AG10803 (cell line): ENCODE results near the gene OTUD7B.
"Not testable (repeated sequence)": the region's sequence is repeated elsewhere in the genome, so short reads cannot be mapped to it uniquely, and the experiment has no call there.

Source experiments
- DNase-seq: peaks from one replicate; pipeline ENCODE4 v3.0.0; 2010; ENCODE audit warnings: low read depth
- H3K4me3 ChIP-seq: 2 replicates; pipeline ENCODE4 v1.5.1; 2011; ENCODE audit warnings: mild to moderate bottlenecking, low read length, control low read depth
- CTCF ChIP-seq: conservative IDR thresholded peaks from 2 replicates; pipeline ENCODE4 v1.5.1; 2011; ENCODE audit warnings: mild to moderate bottlenecking, low read length, control low read depth, inconsistent platforms

OTUD7B gene

GRCh38 chr1:150010393-150011115 lies at the start of gene OTUD7B:
TSS of gene OTUD7B (minus strand) at chr1:150010726. CDS start at chr1:149977510, 33,216 bp downstream.
- no peak for TF ChIP-seq CTCF

GRCh38 chr1:150060260-150060659 lies 49.7 kb upstream of the OTUD7B start:
- no peak for DNase-seq
- no peak overlapping the region for H3K4me3 ChIP-seq
- TF ChIP-seq CTCF, result no peak

More at GRCh38 chr1:150010393-150011115, at the start of gene OTUD7B:
- H3K4me3 ChIP-seq, result peak within 1 kb of the TSS; percentile 95
- peak; percentile 87 for DNase-seq

GRCh38 chr1:150056407-150056806 lies 45.9 kb upstream of the OTUD7B start:
- DNase-seq, result no peak
- TF ChIP-seq CTCF, result no peak
- no peak overlapping the region for H3K4me3 ChIP-seq

GRCh38 chr1:150055507-150055906 lies 45.0 kb upstream of the OTUD7B start:
- not testable (repeated sequence) for H3K4me3 ChIP-seq, DNase-seq

GRCh38 chr1:150053926-150054325 lies 43.4 kb upstream of the OTUD7B start:
- TF ChIP-seq CTCF, result no peak
- no peak for DNase-seq
- H3K4me3 ChIP-seq, result no peak overlapping the region

- not testable (repeated sequence) for DNase-seq, H3K4me3 ChIP-seq
These were observed 41.4 kb upstream of the OTUD7B start for GRCh38 chr1:150051905-150052412.

- no peak overlapping the region for H3K4me3 ChIP-seq
- DNase-seq, result no peak
- TF ChIP-seq CTCF, result no peak
These were observed 40.5 kb upstream of the OTUD7B start for GRCh38 chr1:150051089-150051373.

- no peak overlapping the region for H3K4me3 ChIP-seq
- no peak for TF ChIP-seq CTCF
- no peak for DNase-seq
These were observed 39.4 kb upstream of the OTUD7B start for GRCh38 chr1:150049926-150050325.
